MM.1S (cell line): Measurements from ENCODE around the gene UROS.

Experiments used
- DNase-seq: peaks from one replicate; pipeline ENCODE4 v3.0.0-alpha.2; 2015
- H2AFZ ChIP-seq: fragments of 300-600 bp; sonication (generic); 2 replicates; pipeline ENCODE4 v1.6.0; 2016; ENCODE audit warnings: antibody characterized with exemption, low read length
- H3F3A ChIP-seq: fragments of 300-600 bp; sonication (generic); 2 replicates; pipeline ENCODE4 v1.6.1; 2016; ENCODE audit warnings: mild to moderate bottlenecking, antibody characterized with exemption, low read length, moderate library complexity, mixed read lengths; ENCODE audit not compliant: insufficient read depth
- H3K27ac ChIP-seq: fragments of 300-600 bp; sonication (generic); 2 replicates; pipeline ENCODE4 v1.5.1; 2016; ENCODE audit warnings: mild to moderate bottlenecking, low read length
- H3K27me3 ChIP-seq: fragments of 300-600 bp; sonication (generic); replicated peaks from 2 replicates; pipeline ENCODE4 v1.6.0; 2016; ENCODE audit warnings: low read length; ENCODE audit not compliant: insufficient read depth
- H3K36me3 ChIP-seq: fragments of 300-600 bp; sonication (generic); replicated peaks from 2 replicates; pipeline ENCODE4 v1.6.1; 2016; ENCODE audit warnings: mild to moderate bottlenecking, low read length, mixed read lengths; ENCODE audit not compliant: insufficient read depth
- H3K4me1 ChIP-seq: fragments of 300-600 bp; sonication (generic); 2 replicates; pipeline ENCODE4 v1.6.1; 2016; ENCODE audit warnings: low read length, mixed read lengths
- H3K4me2 ChIP-seq: fragments of 300-600 bp; sonication (generic); 2 replicates; pipeline ENCODE4 v1.6.0; 2016; ENCODE audit warnings: low read depth, low read length
- H3K4me3 ChIP-seq: fragments of 300-600 bp; sonication (generic); 2 replicates; pipeline ENCODE4 v1.5.1; 2016; ENCODE audit warnings: low read length, mixed read lengths
- H3K79me2 ChIP-seq: fragments of 300-600 bp; sonication (generic); 2 replicates; pipeline ENCODE4 v1.6.1; 2016; ENCODE audit warnings: mixed run types, low read length, mixed read lengths
- H3K9ac ChIP-seq: fragments of 300-600 bp; sonication (generic); 2 replicates; pipeline ENCODE4 v1.6.1; 2016; ENCODE audit warnings: low read length, mixed read lengths
- H3K9me2 ChIP-seq: fragments of 300-600 bp; sonication (generic); replicated peaks from 2 replicates; pipeline ENCODE4 v1.6.1; 2016; ENCODE audit warnings: mild to moderate bottlenecking, low read length, mixed read lengths; ENCODE audit not compliant: insufficient read depth
- H3K9me3 ChIP-seq: fragments of 300-600 bp; sonication (generic); replicated peaks from 2 replicates; pipeline ENCODE4 v1.6.1; 2016; ENCODE audit warnings: mild to moderate bottlenecking, low read length, mixed read lengths; ENCODE audit not compliant: insufficient read depth
- H4K20me1 ChIP-seq: fragments of 300-600 bp; sonication (generic); 2 replicates; pipeline ENCODE4 v1.6.1; 2016; ENCODE audit warnings: mild to moderate bottlenecking, low read length, moderate library complexity, mixed read lengths; ENCODE audit not compliant: insufficient read depth
- EZH2 ChIP-seq: fragments of 300-600 bp; sonication (generic); optimal IDR thresholded peaks from 2 replicates; pipeline ENCODE3; 2017; ENCODE audit warnings: low read depth, mild to moderate bottlenecking, antibody characterized with exemption, low read length, mixed read lengths
- EZH2phosphoT487 ChIP-seq: fragments of 300-600 bp; sonication (generic); IDR thresholded peaks from 2 replicates; pipeline ENCODE4 v1.6.1; 2018; ENCODE audit warnings: antibody characterized with exemption, low read length
- TF ChIP-seq, protein P1 (sequence below): fragments of 300-600 bp; sonication (generic); IDR thresholded peaks from 2 replicates; pipeline ENCODE4 v1.5.1; 2016; ENCODE audit warnings: antibody characterized with exemption, low read length, mixed read lengths

UROS gene

GRCh38 chr10:125846894-125847293 is 23.8 kb upstream of the UROS start:
- no peaks in the 10 kb centered on the region for H3F3A ChIP-seq
- no peak overlapping the region for H2AFZ ChIP-seq
- H3K27me3 ChIP-seq, result no peaks in the 10 kb centered on the region
- no peak overlapping the region for H3K4me2 ChIP-seq
- no peaks in the 10 kb centered on the region for H3K79me2 ChIP-seq
- H3K27ac ChIP-seq, result no peak overlapping the region
- H3K36me3 ChIP-seq, result no peaks in the 10 kb centered on the region; the same call in 1 of the 2 replicates
- no peaks in the 10 kb centered on the region for H4K20me1 ChIP-seq
- H3K9me3 ChIP-seq, result no peaks in the 10 kb centered on the region
- peaks cover 8% of the 10 kb centered on the region for H3K4me1 ChIP-seq
- H3K9ac ChIP-seq, result no peak overlapping the region
- TF ChIP-seq EZH2, result no peak
- no peak for TF ChIP-seq EZH2phosphoT487
- TF ChIP-seq, protein P1, sequence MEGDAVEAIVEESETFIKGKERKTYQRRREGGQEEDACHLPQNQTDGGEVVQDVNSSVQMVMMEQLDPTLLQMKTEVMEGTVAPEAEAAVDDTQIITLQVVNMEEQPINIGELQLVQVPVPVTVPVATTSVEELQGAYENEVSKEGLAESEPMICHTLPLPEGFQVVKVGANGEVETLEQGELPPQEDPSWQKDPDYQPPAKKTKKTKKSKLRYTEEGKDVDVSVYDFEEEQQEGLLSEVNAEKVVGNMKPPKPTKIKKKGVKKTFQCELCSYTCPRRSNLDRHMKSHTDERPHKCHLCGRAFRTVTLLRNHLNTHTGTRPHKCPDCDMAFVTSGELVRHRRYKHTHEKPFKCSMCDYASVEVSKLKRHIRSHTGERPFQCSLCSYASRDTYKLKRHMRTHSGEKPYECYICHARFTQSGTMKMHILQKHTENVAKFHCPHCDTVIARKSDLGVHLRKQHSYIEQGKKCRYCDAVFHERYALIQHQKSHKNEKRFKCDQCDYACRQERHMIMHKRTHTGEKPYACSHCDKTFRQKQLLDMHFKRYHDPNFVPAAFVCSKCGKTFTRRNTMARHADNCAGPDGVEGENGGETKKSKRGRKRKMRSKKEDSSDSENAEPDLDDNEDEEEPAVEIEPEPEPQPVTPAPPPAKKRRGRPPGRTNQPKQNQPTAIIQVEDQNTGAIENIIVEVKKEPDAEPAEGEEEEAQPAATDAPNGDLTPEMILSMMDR, result no peak
- no peak overlapping the region for H3K4me3 ChIP-seq
- no peaks in the 10 kb centered on the region for H3K9me2 ChIP-seq
- DNase-seq, result no peak

DNA sequence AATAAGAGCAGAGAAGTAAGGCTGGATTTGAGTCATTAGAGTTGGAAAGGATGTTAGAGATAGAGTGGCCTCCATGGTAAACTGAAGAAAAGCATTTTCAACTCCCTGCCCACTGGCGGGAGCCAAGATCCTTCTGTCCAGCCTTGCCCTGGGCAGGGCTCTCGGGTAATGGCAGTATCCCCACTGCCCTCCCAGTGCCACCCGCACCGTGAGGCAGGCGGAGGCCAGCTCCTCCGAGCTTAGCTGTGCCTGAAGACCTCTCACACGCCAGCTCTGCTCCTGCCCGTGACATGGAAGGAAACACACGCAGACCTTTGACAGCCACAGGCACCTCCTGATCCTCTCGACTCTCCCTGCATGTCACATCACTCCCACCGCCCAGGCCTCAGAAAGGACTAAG is 22.6 kb upstream of the UROS start:
- Histone ChIP-seq H2AFZ (no peak overlapping the region), H3K9ac (no peak overlapping the region), H3K27me3 (no peaks in the 10 kb centered on the region), H3K4me1 (peaks cover 8% of the 10 kb centered on the region), H3K36me3 (no peaks in the 10 kb centered on the region; the same call in 1 of the 2 replicates), H3F3A (no peaks in the 10 kb centered on the region), H4K20me1 (no peaks in the 10 kb centered on the region), H3K79me2 (no peaks in the 10 kb centered on the region), H3K9me3 (no peaks in the 10 kb centered on the region), H3K4me2 (no peak overlapping the region), H3K27ac (no peak overlapping the region), H3K9me2 (no peaks in the 10 kb centered on the region), H3K4me3 (no peak overlapping the region)
- TF ChIP-seq, protein P1, result no peak
- no peak for TF ChIP-seq EZH2
- TF ChIP-seq EZH2phosphoT487, result no peak
- no peak for DNase-seq

- no peak overlapping the region for H3K27ac ChIP-seq
- H3K9me2 ChIP-seq, result no peaks in the 10 kb centered on the region
- no peak for TF ChIP-seq EZH2
- TF ChIP-seq, protein P1, result no peak
- no peak for TF ChIP-seq EZH2phosphoT487
- H3K79me2 ChIP-seq, result no peaks in the 10 kb centered on the region
- no peaks in the 10 kb centered on the region for H3F3A ChIP-seq
- H2AFZ ChIP-seq, result no peak overlapping the region
- H3K9ac ChIP-seq, result no peak overlapping the region
- no peaks in the 10 kb centered on the region for H3K9me3 ChIP-seq
- H3K27me3 ChIP-seq, result no peaks in the 10 kb centered on the region
- H3K36me3 ChIP-seq, result no peaks in the 10 kb centered on the region
- no peak overlapping the region for H3K4me2 ChIP-seq
- no peak overlapping the region for H3K4me3 ChIP-seq
- peaks cover 8% of the 10 kb centered on the region for H3K4me1 ChIP-seq
- H4K20me1 ChIP-seq, result no peaks in the 10 kb centered on the region
- no peak for DNase-seq
Measured at GRCh38 chr10:125844751-125845221, 21.7 kb upstream of the UROS start.
